SK-N-SH (cell line): ENCODE measurements around the gene R3HDM2. TPM values are rescaled to one million over a fixed set of nuclear protein-coding genes. Genes with fewer than 3 reads are reported as not detected.
A peak's percentile ranks its signal among the peaks of the same experiment; 100 is the strongest.

Experiments
- CTCF ChIA-PET: fragments of 300-600, 350-600 bp; formaldehyde crosslinking; extraction: SDS; loops from one replicate; lab custom pipeline; 2021; lab: Yijun Ruan, JAX
- POLR2A ChIA-PET: fragments of 350-600 bp; sonication (Branson Sonifier 250); formaldehyde crosslinking; extraction: SDS; loops from one replicate; lab custom pipeline; 2020; ENCODE audit warnings: antibody characterized with exemption, inconsistent platforms; lab: Yijun Ruan, JAX
- DNase-seq: peaks from one replicate; pipeline ENCODE4 v3.0.0; 2012
- H2AFZ ChIP-seq: fragments of 200-600 bp; sonication (generic); 2 replicates; pipeline ENCODE4 v1.8.1; 2016; ENCODE audit warnings: antibody characterized with exemption, mild to moderate bottlenecking, low read depth
- H3F3A ChIP-seq: fragments of 200-600 bp; sonication (generic); replicated peaks from 2 replicates; pipeline ENCODE3; 2016; ENCODE audit warnings: antibody characterized with exemption, mild to moderate bottlenecking; ENCODE audit not compliant: insufficient read depth
- H3K27ac ChIP-seq, 2 experiments: fragments of 200-500 bp in 1 of 2; fragments of 200-600 bp in 1 of 2; sonication (Bioruptor generic) in 1 of 2; sonication (generic), shearing (Covaris generic) in 1 of 2; 2 replicates each; pipeline versions ENCODE4 v1.5.1 to v1.6.1; 2014 to 2016; ENCODE audit warnings: low read depth in 2 of 2, inconsistent platforms in 1 of 2, low read length in 1 of 2, mild to moderate bottlenecking in 1 of 2, mixed read lengths in 1 of 2
- H3K27me3 ChIP-seq: fragments of 200-600 bp; sonication (generic), shearing (Covaris generic); 2 replicates; pipeline ENCODE4 v1.6.1; 2016; ENCODE audit warnings: mixed run types; ENCODE audit not compliant: insufficient read depth
- H3K36me3 ChIP-seq, 2 experiments: fragments of 200-500 bp in 1 of 2; fragments of 200-600 bp in 1 of 2; sonication (Bioruptor generic) in 1 of 2; sonication (generic) in 1 of 2; replicated peaks in 1 of 2; 2 replicates each; pipeline versions ENCODE3 to v1.5.1; 2014 to 2016; ENCODE audit warnings: low read length in 1 of 2, mild to moderate bottlenecking in 1 of 2; ENCODE audit not compliant: insufficient read depth in 2 of 2, control insufficient read depth in 1 of 2
- H3K4me1 ChIP-seq, 2 experiments: fragments of 200-500 bp in 1 of 2; fragments of 200-600 bp in 1 of 2; sonication (Bioruptor generic) in 1 of 2; sonication (generic), shearing (Covaris generic) in 1 of 2; 2 replicates each; pipeline versions ENCODE4 v1.5.1 to v1.6.1; 2014 to 2016; ENCODE audit warnings: low read depth in 1 of 2, low read length in 1 of 2, mixed run types in 1 of 2; ENCODE audit not compliant: insufficient read depth in 2 of 2, control insufficient read depth in 1 of 2
- H3K4me2 ChIP-seq: fragments of 200-600 bp; sonication (generic), shearing (Covaris generic); 2 replicates; pipeline ENCODE4 v1.6.1; 2017; ENCODE audit warnings: mixed run types
- H3K4me3 ChIP-seq, 2 experiments: fragments of 200-500 bp in 1 of 2; fragments of 200-600 bp in 1 of 2; sonication (Bioruptor generic) in 1 of 2; sonication (generic), shearing (Covaris generic) in 1 of 2; 2 replicates each; pipeline versions ENCODE4 v1.5.1 to v1.8.1; 2014 to 2016; ENCODE audit warnings: low read depth in 2 of 2, inconsistent platforms in 1 of 2, low read length in 1 of 2, mild to moderate bottlenecking in 1 of 2, mixed read lengths in 1 of 2, moderate library complexity in 1 of 2
- H3K79me2 ChIP-seq: fragments of 200-600 bp; sonication (generic); 2 replicates; pipeline ENCODE4 v1.8.1; 2017; ENCODE audit warnings: mild to moderate bottlenecking; ENCODE audit not compliant: insufficient read depth
- H3K9ac ChIP-seq: fragments of 200-600 bp; sonication (generic); 2 replicates; pipeline ENCODE4 v1.6.1; 2017; ENCODE audit warnings: mixed run types
- H3K9me2 ChIP-seq: fragments of 200-600 bp; sonication (generic); 2 replicates; pipeline ENCODE4 v1.6.1; 2017; ENCODE audit warnings: mixed run types
- H3K9me3 ChIP-seq: fragments of 200-600 bp; sonication (generic); 2 replicates; pipeline ENCODE4 v1.6.1; 2017; ENCODE audit warnings: mixed run types, mild to moderate bottlenecking, moderate library complexity
- H4K20me1 ChIP-seq: fragments of 200-600 bp; sonication (generic); 2 replicates; pipeline ENCODE4 v1.6.1; 2017; ENCODE audit warnings: mild to moderate bottlenecking, mixed run types; ENCODE audit not compliant: insufficient read depth
- GATA2 ChIP-seq: sonication (generic); formaldehyde crosslinking; IDR thresholded peaks from 2 replicates; pipeline ENCODE4 v1.5.0; 2020; ENCODE audit warnings: mild to moderate bottlenecking, missing genetic modification reagents
- IRF3 ChIP-seq: fragments of 150-350 bp; IDR thresholded peaks from 2 replicates; pipeline ENCODE4 v1.6.1; 2016; ENCODE audit warnings: mild to moderate bottlenecking, low read depth, low read length
- JUND ChIP-seq: IDR thresholded peaks from 2 replicates; pipeline ENCODE4 v1.4.0; 2012
- RCOR1 ChIP-seq: fragments of 150-350 bp; IDR thresholded peaks from 2 replicates; pipeline ENCODE4 v1.6.1; 2017; ENCODE audit warnings: antibody characterized with exemption, low read length
- SIN3A ChIP-seq: IDR thresholded peaks from 2 replicates; pipeline ENCODE4 v1.6.1; 2012; ENCODE audit warnings: low read depth, mild to moderate bottlenecking, low read length, moderate library complexity, borderline replicate concordance
- SMC3 ChIP-seq: IDR thresholded peaks from 2 replicates; pipeline ENCODE4 v1.6.1; 2012; ENCODE audit warnings: low read depth, low read length, improper control_type of control experiment
- TCF12 ChIP-seq: IDR thresholded peaks from 2 replicates; pipeline ENCODE4 v1.4.0; 2012
- USF1 ChIP-seq: IDR thresholded peaks from 2 replicates; pipeline ENCODE4 v1.4.0; 2012; ENCODE audit warnings: low read depth, borderline replicate concordance
- ZBTB33 ChIP-seq: IDR thresholded peaks from 2 replicates; pipeline ENCODE4 v1.4.0; 2012; ENCODE audit warnings: low read depth, borderline replicate concordance
- WGBS: methylation state at CpG from one replicate; pipeline ENCODE4 v1.1.6; 2017; ENCODE audit warnings: low lambda C conversion rate; 5-methylcytosine and 5-hydroxymethylcytosine counted together
- polyA plus RNA-seq, 3 experiments: library from polyadenylated mRNA; depleted of rRNA; stranded (reverse); fragments of >200 nt; gene quantifications; 2 replicates each; pipeline ENCODE4 v1.2.3, GENCODE V29; 2012

R3HDM2 gene
- polyA plus RNA-seq, 1 of the 3 experiments (the other 2 are of a cell fraction): 23.1 TPM

GRCh38 chr12:57460841-57461275, 30.0 kb upstream of the R3HDM2 start:
- H4K20me1 ChIP-seq: no peaks in the 10 kb centered on the region
- H2AFZ ChIP-seq: peak overlapping the region; percentile 84
- no peaks in the 10 kb centered on the region for H3K79me2 ChIP-seq
- H3K9me3 ChIP-seq: no peaks in the 10 kb centered on the region
- H3K36me3 ChIP-seq: no peaks in the 10 kb centered on the region
- H3K9me2 ChIP-seq: no peaks in the 10 kb centered on the region
- peaks cover 5% of the 10 kb centered on the region for H3F3A ChIP-seq
- 0% methylated on average over 7 of the region's 19 CpGs for WGBS
- H3K4me1 ChIP-seq: peaks cover 0 to 22% of the 10 kb centered on the region in 2 experiments; a peak in 2 of 4 replicates
- POLR2A ChIA-PET: no interaction called here
- peak overlapping the region; percentile 94 for H3K4me2 ChIP-seq
- H3K27ac ChIP-seq: no peak overlapping the region
- DNase-seq: peak; percentile 63
- TF ChIP-seq TCF12 (no peak), IRF3 (no peak), SMC3 (no peak), USF1 (no peak)
- peak overlapping the region; percentile 60 to 90 for H3K4me3 ChIP-seq
- no peak overlapping the region for H3K9ac ChIP-seq
- 0 out of 2 replicates have a peak, but pooled peaks cover 7% of the 10 kb centered on the region for H3K27me3 ChIP-seq
- CTCF ChIA-PET: interaction anchor here (0.7 to 13.7 kb wide), 16 partner anchors 8 to 245 kb away, joined by 3 to 391 read pairs (median 10); partner anchors contain the start of genes B4GALNT1, MARS1, NXPH4 and STAC3

- Histone ChIP-seq H3F3A (peaks cover 5% of the 10 kb centered on the region), H3K36me3 (no peaks in the 10 kb centered on the region), H3K4me3 (peak overlapping the region; percentile 67 to 90; a peak in 3 of 4 replicates), H4K20me1 (no peaks in the 10 kb centered on the region), H3K4me1 (peaks cover 0 to 23% of the 10 kb centered on the region in 2 experiments; a peak in 2 of 4 replicates), H3K79me2 (no peaks in the 10 kb centered on the region), H3K4me2 (peak overlapping the region; percentile 94), H2AFZ (peak overlapping the region; percentile 97; the same call in 1 of the 2 replicates), H3K9me3 (no peaks in the 10 kb centered on the region), H3K9ac (no peak overlapping the region), H3K9me2 (no peaks in the 10 kb centered on the region), H3K27ac (no peak overlapping the region)
- no peak for DNase-seq
- CTCF ChIA-PET: interaction anchor here (0.6 to 13.7 kb wide), 16 partner anchors 8 to 245 kb away, joined by 3 to 391 read pairs (median 8); partner anchors contain the start of genes B4GALNT1, MARS1, NXPH4 and STAC3
- WGBS: under 1% methylated on average over 6 of the region's 6 CpGs
- TF ChIP-seq GATA2 (CRISPR knock-in tag) (no peak), SIN3A (no peak), RCOR1 (no peak), ZBTB33 (no peak), JUND (no peak)
- TF ChIP-seq, all 33 proteins: peak for 0
- POLR2A ChIA-PET: no interaction called here
- 0 out of 2 replicates have a peak, but pooled peaks cover 3% of the 10 kb centered on the region for H3K27me3 ChIP-seq
Observed at GRCh38 chr12:57460468-57460784, 29.6 kb upstream of the R3HDM2 start.
